ENCODE data around the gene TRIM73.
"Not testable (repeated sequence)": the region's sequence is repeated elsewhere in the genome, so short reads cannot be mapped to it uniquely, and the experiment has no call there.

The TRIM73 gene

GRCh38 chr7:75410823-75411173 lies 15.4 kb downstream of the TRIM73 start:
- not testable (repeated sequence) for H3K27me3 ChIP-seq (ENCODE audit: insufficient read depth, low read length, poor library complexity); H3K4me2 ChIP-seq (ENCODE audit: insufficient read depth, low read length)
- ATAC-seq (ENCODE audit: insufficient read depth, low read depth) = peak; percentile 5; the same call in 2 of the 3 replicates

GRCh38 chr7:75414204-75414603 lies 18.8 kb downstream of the TRIM73 start:
- H3K4me3 ChIP-seq (ENCODE audit: low read depth in 1 of 2, low read length in 2 of 2); H2AFZ ChIP-seq (ENCODE audit: low read depth, low read length); H3K9me3 ChIP-seq (ENCODE audit: insufficient read depth, low read length, severe bottlenecking); H3K27me3 ChIP-seq (ENCODE audit: insufficient read depth, low read length, poor library complexity); H3K4me2 ChIP-seq (ENCODE audit: insufficient read depth, low read length); H3K27ac ChIP-seq (ENCODE audit: low read length); H3K79me2 ChIP-seq (ENCODE audit: insufficient read depth, low read length); ATAC-seq (ENCODE audit: insufficient read depth, low read depth); H4K20me1 ChIP-seq (ENCODE audit: insufficient read depth, low read length); DNase-seq; H3K4me1 ChIP-seq (ENCODE audit: insufficient read depth, low read length); H3K9ac ChIP-seq (ENCODE audit: low read depth, low read length): not testable (repeated sequence)
- peaks cover 14% of the 10 kb centered on the region for H3K36me3 ChIP-seq (ENCODE audit: insufficient read depth, low read length)

More at GRCh38 chr7:75410823-75411173, 15.4 kb downstream of the TRIM73 start:
- not testable (repeated sequence) for H3K9ac ChIP-seq (ENCODE audit: low read depth, low read length); H3K4me1 ChIP-seq (ENCODE audit: insufficient read depth, low read length); H2AFZ ChIP-seq (ENCODE audit: low read depth, low read length); H4K20me1 ChIP-seq (ENCODE audit: insufficient read depth, low read length); H3K4me3 ChIP-seq (ENCODE audit: low read depth in 1 of 2, low read length in 2 of 2); H3K36me3 ChIP-seq (ENCODE audit: insufficient read depth, low read length); H3K79me2 ChIP-seq (ENCODE audit: insufficient read depth, low read length); H3K9me3 ChIP-seq (ENCODE audit: insufficient read depth, low read length, severe bottlenecking); H3K27ac ChIP-seq (ENCODE audit: low read length); DNase-seq

- not testable (repeated sequence) for H3K27ac ChIP-seq (ENCODE audit: low read length); H3K9me3 ChIP-seq (ENCODE audit: insufficient read depth, low read length, severe bottlenecking); DNase-seq; H3K79me2 ChIP-seq (ENCODE audit: insufficient read depth, low read length); H3K4me1 ChIP-seq (ENCODE audit: insufficient read depth, low read length); H3K27me3 ChIP-seq (ENCODE audit: insufficient read depth, low read length, poor library complexity); H3K9ac ChIP-seq (ENCODE audit: low read depth, low read length); H4K20me1 ChIP-seq (ENCODE audit: insufficient read depth, low read length); H2AFZ ChIP-seq (ENCODE audit: low read depth, low read length); ATAC-seq (ENCODE audit: insufficient read depth, low read depth); H3K4me3 ChIP-seq (ENCODE audit: low read depth in 1 of 2, low read length in 2 of 2); H3K4me2 ChIP-seq (ENCODE audit: insufficient read depth, low read length)
- peaks cover 18% of the 10 kb centered on the region for H3K36me3 ChIP-seq (ENCODE audit: insufficient read depth, low read length)
Observed at GRCh38 chr7:75414708-75415427, 19.4 kb downstream of the TRIM73 start.

GRCh38 chr7:75415428-75415817 lies 20.0 kb downstream of the TRIM73 start:
- H3K9ac ChIP-seq (ENCODE audit: low read depth, low read length); H3K79me2 ChIP-seq (ENCODE audit: insufficient read depth, low read length); H3K4me2 ChIP-seq (ENCODE audit: insufficient read depth, low read length); H3K27ac ChIP-seq (ENCODE audit: low read length); H4K20me1 ChIP-seq (ENCODE audit: insufficient read depth, low read length); H3K27me3 ChIP-seq (ENCODE audit: insufficient read depth, low read length, poor library complexity); H3K9me3 ChIP-seq (ENCODE audit: insufficient read depth, low read length, severe bottlenecking); H3K4me1 ChIP-seq (ENCODE audit: insufficient read depth, low read length); ATAC-seq (ENCODE audit: insufficient read depth, low read depth); H2AFZ ChIP-seq (ENCODE audit: low read depth, low read length); H3K4me3 ChIP-seq (ENCODE audit: low read depth in 1 of 2, low read length in 2 of 2); DNase-seq: not testable (repeated sequence)
- peaks cover 20% of the 10 kb centered on the region for H3K36me3 ChIP-seq (ENCODE audit: insufficient read depth, low read length)

GRCh38 chr7:75415829-75416373 lies 20.5 kb downstream of the TRIM73 start:
- H3K9ac ChIP-seq (ENCODE audit: low read depth, low read length); DNase-seq; ATAC-seq (ENCODE audit: insufficient read depth, low read depth); H3K4me2 ChIP-seq (ENCODE audit: insufficient read depth, low read length); H2AFZ ChIP-seq (ENCODE audit: low read depth, low read length); H3K27ac ChIP-seq (ENCODE audit: low read length); H3K27me3 ChIP-seq (ENCODE audit: insufficient read depth, low read length, poor library complexity); H4K20me1 ChIP-seq (ENCODE audit: insufficient read depth, low read length); H3K4me1 ChIP-seq (ENCODE audit: insufficient read depth, low read length); H3K79me2 ChIP-seq (ENCODE audit: insufficient read depth, low read length); H3K4me3 ChIP-seq (ENCODE audit: low read depth in 1 of 2, low read length in 2 of 2); H3K9me3 ChIP-seq (ENCODE audit: insufficient read depth, low read length, severe bottlenecking): not testable (repeated sequence)
- H3K36me3 ChIP-seq (ENCODE audit: insufficient read depth, low read length) = peaks cover 20% of the 10 kb centered on the region

GRCh38 chr7:75416787-75417186 lies 21.4 kb downstream of the TRIM73 start:
- H3K4me1 ChIP-seq (ENCODE audit: insufficient read depth, low read length); DNase-seq; H3K4me3 ChIP-seq (ENCODE audit: low read depth in 1 of 2, low read length in 2 of 2); H3K9me3 ChIP-seq (ENCODE audit: insufficient read depth, low read length, severe bottlenecking); H3K79me2 ChIP-seq (ENCODE audit: insufficient read depth, low read length); H3K9ac ChIP-seq (ENCODE audit: low read depth, low read length); H3K4me2 ChIP-seq (ENCODE audit: insufficient read depth, low read length); H3K27ac ChIP-seq (ENCODE audit: low read length); H4K20me1 ChIP-seq (ENCODE audit: insufficient read depth, low read length); H2AFZ ChIP-seq (ENCODE audit: low read depth, low read length); ATAC-seq (ENCODE audit: insufficient read depth, low read depth); H3K27me3 ChIP-seq (ENCODE audit: insufficient read depth, low read length, poor library complexity): not testable (repeated sequence)
- H3K36me3 ChIP-seq (ENCODE audit: insufficient read depth, low read length) = peaks cover 28% of the 10 kb centered on the region

- DNase-seq; H3K4me3 ChIP-seq (ENCODE audit: low read depth in 1 of 2, low read length in 2 of 2); H3K4me2 ChIP-seq (ENCODE audit: insufficient read depth, low read length); H3K27ac ChIP-seq (ENCODE audit: low read length); H3K4me1 ChIP-seq (ENCODE audit: insufficient read depth, low read length); H3K9ac ChIP-seq (ENCODE audit: low read depth, low read length); H4K20me1 ChIP-seq (ENCODE audit: insufficient read depth, low read length); H2AFZ ChIP-seq (ENCODE audit: low read depth, low read length); H3K9me3 ChIP-seq (ENCODE audit: insufficient read depth, low read length, severe bottlenecking); H3K27me3 ChIP-seq (ENCODE audit: insufficient read depth, low read length, poor library complexity); H3K79me2 ChIP-seq (ENCODE audit: insufficient read depth, low read length): not testable (repeated sequence)
- peaks cover 30% of the 10 kb centered on the region for H3K36me3 ChIP-seq (ENCODE audit: insufficient read depth, low read length)
- peak; percentile 7; the same call in 1 of the 3 replicates for ATAC-seq (ENCODE audit: insufficient read depth, low read depth)
Observed at GRCh38 chr7:75418292-75418858, 22.9 kb downstream of the TRIM73 start.

GRCh38 chr7:75419210-75419609 lies 23.8 kb downstream of the TRIM73 start:
- H3K4me1 ChIP-seq (ENCODE audit: insufficient read depth, low read length); H2AFZ ChIP-seq (ENCODE audit: low read depth, low read length); DNase-seq; H3K4me2 ChIP-seq (ENCODE audit: insufficient read depth, low read length); H3K9ac ChIP-seq (ENCODE audit: low read depth, low read length); H3K27ac ChIP-seq (ENCODE audit: low read length); H3K27me3 ChIP-seq (ENCODE audit: insufficient read depth, low read length, poor library complexity); H3K79me2 ChIP-seq (ENCODE audit: insufficient read depth, low read length); H3K4me3 ChIP-seq (ENCODE audit: low read depth in 1 of 2, low read length in 2 of 2); H4K20me1 ChIP-seq (ENCODE audit: insufficient read depth, low read length); H3K9me3 ChIP-seq (ENCODE audit: insufficient read depth, low read length, severe bottlenecking): not testable (repeated sequence)
- ATAC-seq (ENCODE audit: insufficient read depth, low read depth) = peak; percentile 13; the same call in 1 of the 3 replicates
- H3K36me3 ChIP-seq (ENCODE audit: insufficient read depth, low read length) = peaks cover 38% of the 10 kb centered on the region

Data from DND-41 (cell line).